Transverse colon (tissue), 3 donors: Measurements from ENCODE around the gene SLC7A6OS.

ENCODE experiments used
- EP300 ChIP-seq: sonication (generic); formaldehyde crosslinking; IDR thresholded peaks from one replicate; pipeline ENCODE4 v1.6.1; 2017; ENCODE audit warnings: antibody characterized with exemption, low read depth
- POLR2A ChIP-seq: fragments of 450-650 bp; IDR thresholded peaks from one replicate; pipeline ENCODE4 v1.6.1; 2016; ENCODE audit warnings: antibody characterized with exemption, mild to moderate bottlenecking, moderate library complexity
- TF ChIP-seq, protein P1 (sequence below), 5 experiments: fragments of 200-600 bp in 3 of 5; fragments of 450-650 bp in 2 of 5; sonication (generic) in 3 of 5; IDR thresholded peaks; 1 replicate in 2 of 5; 2 replicates in 3 of 5; pipeline ENCODE4 v1.5.1; 2016 to 2017; ENCODE audit warnings: antibody characterized with exemption in 5 of 5, inconsistent platforms in 3 of 5, mild to moderate bottlenecking in 2 of 5, moderate library complexity in 1 of 5

DNA sequence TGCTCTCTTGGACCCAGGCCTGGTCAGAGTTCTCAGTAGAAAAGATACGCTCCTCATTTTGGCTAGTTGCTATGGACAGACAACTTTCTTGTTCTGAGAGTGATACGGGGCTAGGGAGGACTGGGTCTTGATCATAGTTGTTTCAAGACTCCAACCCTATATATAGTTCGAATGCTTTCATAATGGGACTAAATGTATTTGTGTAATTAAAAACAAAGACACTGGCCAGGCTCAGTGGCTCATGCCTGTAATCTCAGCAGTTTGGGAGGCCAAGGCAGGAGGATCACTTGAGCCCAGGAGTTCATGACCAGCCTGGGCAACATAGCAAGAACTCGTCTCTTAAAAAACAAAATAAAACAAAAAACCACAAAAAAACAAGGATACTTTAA, 28.7 kb downstream of the SLC7A6OS start:
- no peak for TF ChIP-seq POLR2A
- TF ChIP-seq, protein P1, sequence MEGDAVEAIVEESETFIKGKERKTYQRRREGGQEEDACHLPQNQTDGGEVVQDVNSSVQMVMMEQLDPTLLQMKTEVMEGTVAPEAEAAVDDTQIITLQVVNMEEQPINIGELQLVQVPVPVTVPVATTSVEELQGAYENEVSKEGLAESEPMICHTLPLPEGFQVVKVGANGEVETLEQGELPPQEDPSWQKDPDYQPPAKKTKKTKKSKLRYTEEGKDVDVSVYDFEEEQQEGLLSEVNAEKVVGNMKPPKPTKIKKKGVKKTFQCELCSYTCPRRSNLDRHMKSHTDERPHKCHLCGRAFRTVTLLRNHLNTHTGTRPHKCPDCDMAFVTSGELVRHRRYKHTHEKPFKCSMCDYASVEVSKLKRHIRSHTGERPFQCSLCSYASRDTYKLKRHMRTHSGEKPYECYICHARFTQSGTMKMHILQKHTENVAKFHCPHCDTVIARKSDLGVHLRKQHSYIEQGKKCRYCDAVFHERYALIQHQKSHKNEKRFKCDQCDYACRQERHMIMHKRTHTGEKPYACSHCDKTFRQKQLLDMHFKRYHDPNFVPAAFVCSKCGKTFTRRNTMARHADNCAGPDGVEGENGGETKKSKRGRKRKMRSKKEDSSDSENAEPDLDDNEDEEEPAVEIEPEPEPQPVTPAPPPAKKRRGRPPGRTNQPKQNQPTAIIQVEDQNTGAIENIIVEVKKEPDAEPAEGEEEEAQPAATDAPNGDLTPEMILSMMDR (IDR thresholded peaks at IDR 0.05) = no peak
- TF ChIP-seq EP300 = no peak
